GM21529 (cell line): Measurements from ENCODE around the gene BCL2L1.

Experiments used
- ATAC-seq: cut with Tn5 transposase; IDR thresholded peaks from one replicate; pipeline ENCODE4 v1.9.1; 2021; ENCODE audit not compliant: unreplicated experiment

The BCL2L1 gene

GRCh38 chr20:31694842-31695593, 27.6 kb downstream of the BCL2L1 start:
- no peak for ATAC-seq

DNA sequence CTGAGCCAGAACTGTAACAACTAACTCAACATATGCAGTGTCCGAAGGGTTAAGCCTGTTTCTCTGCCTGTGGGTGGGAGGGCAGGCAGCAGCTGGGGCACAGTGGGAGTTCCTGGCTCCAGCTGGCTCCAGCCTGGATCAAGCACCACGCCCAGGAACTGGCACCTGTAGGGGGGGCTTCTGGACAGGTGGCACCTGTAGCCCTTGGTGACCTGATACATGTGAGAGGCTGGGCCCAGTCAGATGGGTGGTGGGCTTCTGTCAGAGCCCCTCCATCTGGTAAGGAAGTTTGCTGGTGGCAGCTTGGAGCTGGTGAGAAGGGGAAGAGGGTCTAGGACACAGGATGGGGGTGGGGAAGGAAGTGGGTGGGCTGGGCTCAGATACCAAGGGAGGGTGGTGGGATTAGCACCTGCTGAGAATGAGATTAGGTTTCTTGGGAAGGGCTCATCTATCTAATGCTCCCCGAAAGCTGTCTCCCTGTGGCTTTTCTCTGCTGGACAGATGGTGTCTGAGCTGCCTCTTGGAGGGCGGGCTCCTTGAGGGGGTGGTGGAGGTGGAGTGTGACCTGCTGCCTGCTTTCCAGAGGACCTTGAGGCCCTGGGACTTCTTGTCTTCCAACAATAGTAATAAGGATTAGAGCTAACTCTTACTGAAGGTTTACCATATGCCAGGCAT, 28.5 kb downstream of the BCL2L1 start:
- no peak for ATAC-seq

DNA sequence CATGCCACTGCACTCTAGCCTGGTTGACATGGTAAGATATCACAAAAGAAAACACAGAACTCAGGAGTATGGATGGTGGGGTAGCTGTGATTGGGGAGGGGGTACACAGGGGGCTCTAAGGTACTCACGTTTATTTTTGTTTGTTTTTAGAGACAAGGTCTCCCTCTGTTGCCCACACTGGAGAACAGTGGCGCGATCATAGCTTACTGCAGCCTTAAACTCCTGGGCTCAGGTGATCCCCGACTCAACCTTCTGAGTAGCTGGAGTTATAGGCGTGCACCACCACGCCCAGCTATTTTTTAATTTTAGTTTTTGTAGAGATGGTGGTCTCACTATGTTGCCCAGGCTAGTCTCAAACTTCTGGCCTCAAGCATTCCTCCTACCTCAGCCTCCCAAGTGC, 29.3 kb downstream of the BCL2L1 start:
- no peak for ATAC-seq

DNA sequence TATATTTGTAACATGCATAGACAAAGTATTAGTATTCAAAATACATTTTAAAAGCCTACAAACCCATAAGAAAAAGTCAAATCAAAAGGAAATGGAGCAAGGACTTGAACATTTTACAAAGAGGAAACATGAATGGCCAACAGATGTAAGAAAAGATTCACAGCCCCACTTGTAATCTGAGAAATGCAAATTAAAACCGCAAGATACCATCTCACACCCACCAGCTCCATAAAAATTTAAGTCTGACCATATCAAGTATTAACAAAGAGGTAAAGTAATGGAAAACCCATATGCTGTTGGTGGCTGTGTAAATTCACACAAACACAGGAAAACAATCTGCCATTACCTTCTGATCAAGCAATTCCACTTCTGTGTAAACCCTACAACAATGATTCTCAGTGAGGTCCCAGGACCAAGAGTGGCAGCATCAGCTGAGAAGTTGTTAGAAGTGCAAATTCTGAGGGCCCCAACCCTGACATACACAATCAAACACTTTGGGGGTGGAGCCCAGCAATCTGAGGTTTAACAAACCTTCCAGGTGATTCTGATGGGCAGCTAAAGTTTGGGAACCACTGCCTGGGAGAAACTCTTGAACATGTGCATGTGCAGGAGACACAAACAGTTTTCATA, 30.9 kb downstream of the BCL2L1 start:
- no peak for ATAC-seq

GRCh38 chr20:31690124-31690666, 32.5 kb downstream of the BCL2L1 start:
- ATAC-seq: no peak

GRCh38 chr20:31689141-31689540, 33.5 kb downstream of the BCL2L1 start:
- no peak for ATAC-seq

GRCh38 chr20:31687777-31688176, 34.9 kb downstream of the BCL2L1 start:
- ATAC-seq: no peak

GRCh38 chr20:31685853-31686643, 36.6 kb downstream of the BCL2L1 start:
- ATAC-seq: no peak

DNA sequence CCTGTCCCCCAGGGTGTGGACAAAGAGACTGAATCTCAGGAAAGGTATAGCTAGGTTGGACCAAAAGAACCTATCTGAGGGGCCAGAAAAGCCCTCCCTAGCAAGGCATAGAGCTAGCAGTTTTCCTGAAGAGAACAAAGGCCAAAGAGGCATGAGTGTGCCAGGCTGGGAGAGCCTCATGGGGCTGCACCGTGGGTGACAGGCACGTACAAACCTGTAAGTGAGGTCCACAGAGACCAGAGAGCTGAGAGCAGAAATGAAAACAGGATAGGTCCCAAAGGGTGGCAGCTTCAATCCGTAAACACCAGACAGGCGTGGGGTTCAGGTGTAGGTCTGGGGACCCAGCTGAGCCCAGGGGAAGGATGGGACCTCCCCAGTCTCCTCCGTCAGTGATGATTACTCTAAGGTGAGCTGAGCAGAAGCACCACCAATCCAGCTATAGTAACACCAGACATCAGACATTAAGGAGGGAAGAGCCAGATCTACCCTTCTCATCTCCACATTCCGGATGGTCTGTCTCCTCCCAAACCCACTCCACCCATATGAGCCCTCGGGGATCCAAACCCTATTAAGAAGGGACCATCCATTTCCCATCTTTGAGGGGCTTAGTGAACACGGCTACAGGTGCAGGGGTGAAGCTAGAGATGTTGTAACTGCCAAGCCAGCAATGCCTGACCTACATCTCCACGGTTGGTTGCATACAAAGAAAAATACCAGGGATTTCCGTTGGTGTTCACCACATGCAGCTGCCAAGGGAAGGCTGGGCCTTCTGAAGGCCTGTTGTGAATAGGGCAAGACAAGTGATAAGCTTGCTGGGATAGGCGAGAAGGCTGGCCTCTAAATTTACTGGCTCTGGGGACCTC, 38.3 kb downstream of the BCL2L1 start:
- peak; percentile 44 for ATAC-seq

DNA sequence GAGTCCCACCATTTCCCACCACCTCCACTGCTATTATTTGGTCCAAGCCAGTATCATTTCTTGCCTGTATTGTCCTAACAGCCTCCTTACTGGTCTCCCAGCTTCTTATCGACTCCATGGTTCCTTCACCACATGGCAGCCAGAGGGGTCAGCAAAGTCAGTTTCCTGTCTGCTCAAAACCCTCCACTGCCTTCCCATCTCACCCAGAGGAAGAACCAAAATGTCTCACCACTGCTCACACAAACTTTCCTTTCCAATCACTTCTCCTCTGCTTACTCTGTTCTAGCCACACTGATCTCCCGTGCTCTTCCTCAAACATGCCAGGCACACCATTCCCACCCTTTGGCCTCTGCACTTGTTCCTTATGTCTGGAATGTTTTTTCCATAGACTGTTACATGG, 39.7 kb downstream of the BCL2L1 start:
- no peak for ATAC-seq

GRCh38 chr20:31682352-31682751, 40.3 kb downstream of the BCL2L1 start:
- no peak for ATAC-seq

- no peak for ATAC-seq
Measured at GRCh38 chr20:31681769-31682168, 40.9 kb downstream of the BCL2L1 start.

DNA sequence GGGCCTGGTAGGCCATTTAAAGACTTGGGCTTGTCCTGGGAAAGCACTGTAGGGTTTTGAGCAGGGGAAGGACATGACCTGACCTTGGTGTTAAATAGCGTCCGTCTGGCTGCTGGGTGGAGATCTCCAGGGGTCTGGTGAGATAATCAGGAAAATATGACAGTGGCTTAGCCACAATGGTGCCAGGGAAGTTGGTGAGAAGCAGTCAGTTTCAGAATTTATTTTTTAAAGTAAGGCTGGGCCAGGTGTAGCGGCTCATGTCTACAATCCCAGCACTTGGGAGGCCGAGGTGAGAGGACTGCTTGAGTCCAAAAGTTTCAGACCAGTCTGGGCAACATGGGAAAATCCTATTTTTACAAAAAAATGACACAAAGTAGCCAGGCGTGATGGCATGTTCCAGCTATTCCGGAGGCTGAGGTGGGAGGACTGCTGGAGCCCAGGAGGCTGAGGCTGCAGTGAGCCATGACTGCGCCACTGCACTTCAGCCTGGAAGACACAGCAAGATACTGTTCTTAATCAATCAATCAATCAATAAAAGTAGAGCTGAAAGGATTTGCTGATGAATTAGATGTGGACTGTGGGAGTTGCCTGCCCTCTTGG, 41.4 kb downstream of the BCL2L1 start:
- no peak for ATAC-seq

GRCh38 chr20:31680286-31681127, 42.2 kb downstream of the BCL2L1 start:
- no peak for ATAC-seq

DNA sequence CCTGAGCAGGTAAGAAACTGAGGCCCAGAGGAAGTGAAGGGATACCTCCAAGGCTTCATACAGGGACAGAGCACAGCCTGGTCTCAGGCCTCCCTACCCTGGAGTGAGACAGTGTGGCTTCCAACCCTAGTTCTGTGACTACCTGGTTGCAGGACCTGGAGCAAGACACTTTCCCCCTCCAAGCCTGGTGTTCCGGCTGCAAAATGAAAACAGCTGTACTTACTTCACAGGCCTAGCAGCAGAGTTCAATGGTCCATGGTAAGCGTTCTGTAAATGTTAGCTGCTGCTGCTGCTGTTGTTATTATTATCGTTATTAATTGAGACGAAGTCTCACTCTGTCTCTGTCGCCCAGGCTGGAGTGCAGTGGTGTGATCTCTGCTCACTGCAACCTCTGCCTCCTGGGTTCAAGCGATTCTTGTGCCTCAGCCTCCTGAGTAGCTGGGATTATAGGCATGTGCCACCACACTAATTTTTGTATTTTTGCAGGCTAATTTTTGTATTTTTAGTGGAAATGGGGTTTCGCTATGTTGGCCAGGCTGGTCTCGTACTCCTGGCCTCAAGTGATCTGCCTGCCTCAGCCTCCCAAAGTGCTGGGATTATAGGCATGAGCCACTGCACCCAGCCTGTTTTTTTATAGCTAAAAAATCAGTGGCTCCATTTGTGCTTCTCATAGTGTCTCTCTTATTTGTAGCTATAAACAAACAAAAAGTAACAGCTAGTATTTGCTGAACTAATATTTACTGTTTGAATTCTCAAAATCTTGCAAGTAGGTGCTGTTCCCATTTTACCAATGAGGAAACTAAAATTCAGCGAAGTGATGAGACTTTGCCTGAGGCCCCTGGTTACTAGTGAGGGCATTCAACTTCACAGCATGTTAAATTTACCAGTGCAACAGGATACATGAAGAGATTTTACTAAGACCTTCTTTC, 43.0 kb downstream of the BCL2L1 start:
- no peak for ATAC-seq

- no peak for ATAC-seq
Measured at GRCh38 chr20:31678389-31679356, 44.0 kb downstream of the BCL2L1 start.
